ENCODE data around the gene SEMA3C.

The SEMA3C gene

DNA sequence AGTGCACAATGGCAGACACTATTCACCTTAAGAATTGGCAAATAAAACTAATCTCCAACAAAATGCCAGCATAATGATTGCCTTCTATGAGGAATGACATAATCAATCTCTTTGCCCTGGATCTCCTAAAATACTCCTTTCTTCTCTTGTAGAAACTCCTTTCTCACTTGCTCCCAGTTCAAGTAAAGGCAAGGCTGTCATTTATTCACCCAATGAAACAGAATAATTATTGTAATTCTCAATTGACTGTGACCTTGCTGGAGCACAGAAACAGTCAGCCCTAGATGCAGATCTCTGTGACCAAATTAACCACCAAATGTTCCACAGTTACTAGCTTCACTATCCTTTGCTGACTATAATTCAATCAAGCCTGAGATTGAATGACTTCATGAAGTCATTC lies 99.3 kb downstream of the SEMA3C start:
- no peak for DNase-seq

DNA sequence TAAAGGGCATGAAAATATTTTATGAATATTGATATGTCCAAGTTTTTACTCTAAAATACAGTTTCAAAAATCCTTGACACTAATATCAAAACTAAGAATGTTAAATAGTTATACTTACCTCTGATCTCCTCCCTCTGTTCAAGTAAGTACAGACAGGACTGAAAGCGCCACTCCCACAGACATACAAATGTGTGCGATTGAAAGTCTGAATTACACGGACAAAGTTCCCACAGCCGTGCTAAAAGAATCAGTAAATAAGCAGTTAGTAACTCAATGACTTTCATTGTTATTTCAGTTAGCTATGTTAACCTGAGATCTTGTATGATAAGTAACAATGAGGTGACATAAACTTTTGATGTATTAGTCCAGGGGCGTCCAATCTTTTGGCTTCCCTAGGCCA lies 100.7 kb downstream of the SEMA3C start:
- DNase-seq = no peak

DNA sequence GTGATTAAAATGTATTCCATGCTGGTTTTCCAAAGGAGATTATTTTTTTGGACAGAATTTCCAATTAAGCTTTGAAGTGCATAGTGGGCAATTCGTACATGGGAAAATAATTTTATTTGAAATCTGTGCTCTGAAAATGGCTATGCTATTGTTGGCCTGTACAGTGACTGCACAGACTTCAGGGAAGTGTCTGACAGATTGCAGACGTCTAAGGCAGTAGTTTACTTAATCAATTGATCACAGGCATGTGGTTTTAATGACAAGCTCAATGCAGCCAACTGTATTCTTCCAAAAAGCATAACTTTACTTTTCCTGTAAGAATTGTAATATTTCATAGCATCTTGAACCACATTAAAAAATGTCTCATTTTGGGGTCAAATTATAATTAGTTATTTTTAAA lies 102.0 kb downstream of the SEMA3C start:
- no peak for DNase-seq

DNA sequence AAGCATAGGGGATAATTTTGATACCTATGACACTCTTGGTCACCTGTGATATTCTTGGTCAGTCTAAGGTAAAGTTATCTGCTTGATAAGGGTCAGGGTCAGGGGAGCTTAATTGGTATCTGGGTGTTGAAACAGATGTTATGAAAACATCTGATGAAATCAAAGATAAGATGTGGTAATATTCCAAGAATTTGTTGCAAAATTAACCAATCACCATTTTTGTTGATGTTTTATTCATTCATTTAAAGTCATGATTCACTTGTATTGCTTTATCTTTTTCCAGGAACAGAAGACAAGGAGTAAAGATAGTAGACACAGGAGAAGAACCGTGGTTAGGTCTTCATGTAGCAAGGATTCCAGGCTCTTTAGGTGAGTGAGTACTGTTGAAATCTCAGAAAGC lies 103.1 kb downstream of the SEMA3C start:
- DNase-seq = no peak

DNA sequence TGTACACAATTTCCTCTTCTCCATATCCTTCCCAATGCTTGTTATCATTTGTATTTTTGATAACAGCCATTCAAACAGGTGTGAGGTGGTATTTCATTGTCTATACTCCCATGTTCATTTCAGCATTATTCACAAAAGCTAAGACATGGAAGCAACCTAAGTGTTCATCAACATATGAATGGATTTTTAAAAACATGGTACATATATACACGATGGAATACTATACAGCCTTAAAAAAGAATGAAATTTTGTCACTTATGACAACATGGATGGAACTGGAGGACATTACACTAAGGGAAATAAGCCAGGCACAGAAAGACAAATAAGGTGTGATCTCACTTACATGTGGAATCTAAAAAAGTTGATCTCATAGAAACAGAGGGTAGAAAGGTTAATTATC lies 109.3 kb downstream of the SEMA3C start:
- DNase-seq = no peak

DNA sequence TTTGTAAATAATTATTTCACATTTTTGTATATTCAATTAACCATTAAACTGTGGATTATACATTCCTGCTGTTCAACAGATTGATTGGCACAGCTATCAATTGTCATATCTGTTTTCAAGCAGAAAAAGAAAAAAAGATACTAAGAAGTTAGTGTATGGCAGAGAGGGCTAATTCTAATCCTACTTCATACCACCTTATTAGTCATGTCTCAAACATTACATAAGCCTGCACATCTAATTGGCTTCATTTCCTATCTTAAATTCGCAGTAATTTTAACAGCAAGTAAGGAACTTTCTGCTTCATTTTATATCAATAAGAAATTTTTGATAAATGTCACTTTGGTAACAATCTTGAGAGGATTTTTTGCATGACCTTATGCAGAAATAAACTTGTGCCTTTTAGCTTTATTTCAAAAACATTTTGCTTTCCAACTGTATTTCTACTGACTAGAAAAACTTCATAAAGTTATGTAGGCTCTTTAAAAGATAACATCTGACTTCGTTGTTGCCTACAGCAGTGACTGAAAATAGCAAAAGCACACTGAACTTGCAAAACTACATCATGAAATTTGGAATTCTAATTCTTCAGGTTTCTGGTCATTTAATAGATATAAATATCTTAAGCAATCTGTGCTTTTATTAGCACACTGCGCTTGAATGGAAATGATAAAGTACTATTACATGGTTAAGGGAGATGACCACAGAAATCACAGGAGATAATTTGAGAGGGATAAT lies 111.5 kb downstream of the SEMA3C start:
- DNase-seq = no peak

DNA sequence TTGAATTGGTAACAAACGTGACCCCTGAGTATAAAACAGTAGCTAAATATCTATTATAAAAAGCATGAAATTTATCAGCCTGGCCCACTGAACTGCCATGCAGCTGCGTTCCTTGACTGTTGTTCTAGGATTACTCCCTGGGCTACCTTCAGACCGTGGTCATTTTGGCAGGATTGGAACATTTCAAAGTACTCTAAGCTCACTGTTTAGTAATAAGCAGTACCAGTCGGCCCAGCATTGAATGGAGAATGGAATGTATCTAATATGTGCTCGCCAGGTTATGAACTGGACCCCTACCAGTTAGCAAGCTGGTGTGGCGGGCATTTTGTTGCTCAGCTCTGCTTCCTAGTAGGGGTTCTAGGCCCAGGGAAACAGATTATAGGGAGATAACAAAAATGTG lies 112.2 kb downstream of the SEMA3C start:
- DNase-seq = no peak

DNA sequence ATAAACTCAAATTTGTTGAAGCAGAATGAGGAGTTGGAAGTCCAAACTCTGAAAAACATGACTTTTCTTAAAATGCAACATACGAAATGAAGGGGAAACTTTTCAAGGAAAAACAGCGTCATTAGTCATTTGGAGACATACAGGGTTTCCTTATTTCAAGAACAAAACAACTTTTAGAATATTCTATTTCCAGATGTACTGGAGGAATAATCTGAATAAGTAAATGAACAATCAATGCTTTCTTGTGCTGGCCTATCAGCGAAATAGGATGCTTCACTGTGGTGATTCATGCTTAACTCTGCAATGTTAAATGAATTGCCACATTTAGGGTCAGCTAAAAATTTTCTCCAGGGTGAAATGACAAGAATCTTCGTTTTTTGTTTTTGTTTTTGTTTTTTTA lies 114.3 kb downstream of the SEMA3C start:
- DNase-seq = no peak

DNA sequence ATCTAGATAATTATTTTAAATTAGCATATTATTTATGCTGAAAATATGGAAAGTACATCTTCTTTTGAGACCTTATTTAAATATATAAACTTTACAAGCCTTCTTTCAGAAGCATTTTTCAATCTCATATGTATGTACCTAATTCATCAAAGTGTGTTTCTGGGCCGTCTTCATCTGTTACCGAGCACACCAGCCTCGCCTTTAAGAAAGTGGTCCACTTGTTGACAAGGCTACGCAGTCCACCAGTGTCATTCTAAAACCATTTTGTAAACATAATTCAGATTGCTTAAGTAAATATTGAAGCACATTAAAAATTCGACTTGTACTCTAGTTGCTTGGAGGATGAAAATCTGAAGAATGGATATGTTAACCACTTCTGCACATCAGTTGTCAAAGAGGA lies 116.3 kb downstream of the SEMA3C start:
- no peak for DNase-seq

DNA sequence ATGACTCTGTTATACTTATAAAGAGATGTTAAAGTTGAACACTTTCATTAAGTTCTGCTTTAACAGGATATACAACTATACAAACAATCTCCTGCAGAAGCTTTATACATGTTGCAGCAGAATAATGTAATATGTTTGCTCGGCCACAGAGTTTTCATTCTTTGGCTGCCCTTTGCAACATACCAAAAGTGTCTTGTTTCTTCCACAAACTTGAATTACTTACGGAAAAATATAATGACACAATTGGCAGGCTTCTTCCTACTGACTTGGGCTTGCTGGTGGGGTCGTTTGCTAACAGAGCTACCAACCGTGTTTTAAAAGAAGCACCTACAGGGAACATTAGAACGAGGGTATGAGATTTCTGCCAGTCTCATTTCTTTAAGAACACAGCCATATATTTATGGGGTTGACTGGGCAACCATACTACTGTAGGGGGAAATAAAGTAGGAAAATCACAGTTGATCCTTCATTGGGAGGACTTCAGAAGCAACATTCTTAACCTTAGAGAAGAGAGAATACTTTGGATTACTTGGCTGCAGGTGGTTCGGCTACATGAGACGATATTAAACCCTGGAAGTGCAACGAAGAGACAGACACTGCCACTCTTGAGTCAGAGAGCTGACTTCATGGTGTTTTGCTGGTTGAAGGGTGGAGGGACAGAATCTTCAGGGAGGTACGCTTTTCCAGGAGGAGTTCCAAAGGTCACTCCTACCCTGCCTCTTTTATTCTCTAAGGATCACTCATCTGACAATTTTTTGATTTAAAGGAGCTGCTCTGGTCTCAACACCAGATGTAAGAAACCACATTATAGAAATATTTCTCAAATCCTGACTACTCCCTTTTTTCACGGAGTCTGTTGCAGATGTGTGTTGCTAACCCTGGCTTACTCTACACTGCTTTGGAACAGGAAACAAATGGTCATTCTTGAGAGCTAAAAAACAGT lies 123.9 kb downstream of the SEMA3C start:
- DNase-seq = no peak

DNA sequence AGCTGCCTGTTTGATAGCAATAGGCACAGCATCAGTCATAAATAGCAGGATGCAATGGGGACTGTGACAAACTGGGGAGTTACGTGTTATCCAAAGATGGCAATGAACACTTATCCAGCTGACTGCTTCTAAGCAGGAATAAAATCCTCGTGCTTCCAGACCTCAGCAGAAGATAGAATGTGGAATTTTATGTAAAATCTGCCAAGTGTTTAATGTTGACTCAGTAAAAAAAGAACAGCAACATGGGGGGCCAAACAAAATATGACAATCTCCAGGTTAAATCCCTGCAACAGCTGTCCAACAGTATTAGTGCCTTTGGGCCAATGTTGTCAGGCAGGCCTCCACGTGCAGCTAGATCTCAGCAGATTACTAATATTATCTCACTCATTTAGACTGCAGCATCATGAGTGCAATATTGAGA lies 127.3 kb downstream of the SEMA3C start:
- DNase-seq = no peak

DNA sequence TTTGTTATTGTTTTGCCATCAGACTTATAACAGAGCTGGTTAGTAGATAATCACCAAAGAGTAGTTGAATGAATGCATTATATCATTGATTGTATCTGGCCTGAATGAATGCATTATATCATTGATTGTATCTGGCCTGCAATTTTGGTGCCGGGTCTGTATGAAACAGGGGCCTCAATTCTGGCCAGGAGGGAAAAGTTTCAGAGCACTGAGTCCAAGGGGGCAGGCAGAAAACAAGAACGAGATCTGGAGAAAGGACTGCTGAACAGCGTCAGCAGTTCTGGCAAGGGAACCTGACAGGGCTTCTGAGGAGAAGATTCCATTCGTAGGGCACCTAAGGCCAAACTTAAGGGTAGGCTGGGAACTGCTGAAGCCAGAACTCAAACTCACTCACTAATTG lies 128.0 kb downstream of the SEMA3C start:
- no peak for DNase-seq

DNA sequence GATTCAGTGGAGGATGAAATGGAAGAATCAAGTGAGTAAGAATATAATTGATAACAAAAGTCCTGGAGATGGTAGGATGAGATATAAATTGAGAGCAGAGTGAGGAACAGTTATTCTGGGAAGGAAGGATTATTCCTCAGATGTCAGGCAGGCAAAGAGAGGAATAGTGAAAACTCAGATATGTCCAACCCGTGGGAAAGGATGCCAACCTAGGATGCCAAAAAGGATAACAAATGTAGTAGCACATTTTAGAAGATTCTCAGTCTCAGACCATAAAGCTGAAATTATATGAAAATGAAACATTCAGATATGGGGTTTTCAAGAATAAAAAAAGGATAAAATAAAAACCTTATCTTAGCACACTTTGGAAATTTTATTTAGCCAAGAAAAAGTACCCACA lies 131.1 kb downstream of the SEMA3C start:
- DNase-seq = no peak

DNA sequence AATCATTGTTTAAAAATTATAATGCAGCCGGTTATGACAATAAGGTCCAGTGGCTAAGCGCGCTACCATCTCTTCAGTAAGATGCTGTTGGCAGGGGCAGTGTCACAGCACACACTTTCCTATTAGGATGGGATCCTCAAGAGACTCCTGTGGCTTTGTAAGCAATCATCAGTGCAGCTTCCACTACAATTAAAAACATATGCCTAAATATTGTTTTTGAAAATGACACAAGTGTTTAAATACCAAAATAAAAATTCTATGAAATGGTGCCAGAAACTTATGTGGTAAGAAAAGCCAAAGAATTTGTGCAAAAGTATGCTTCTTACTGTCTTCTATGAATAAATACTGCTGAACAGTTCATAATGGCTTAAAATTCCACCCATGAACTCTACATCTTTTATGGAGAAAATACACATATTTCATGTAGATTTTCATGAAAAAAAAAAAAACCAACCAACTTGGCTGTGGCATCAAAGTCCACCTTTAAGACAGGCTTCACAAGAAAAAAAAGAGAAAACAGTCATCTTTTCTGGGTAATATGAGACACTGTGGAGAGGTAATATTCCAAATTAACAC lies 132.8 kb downstream of the SEMA3C start:
- no peak for DNase-seq

DNA sequence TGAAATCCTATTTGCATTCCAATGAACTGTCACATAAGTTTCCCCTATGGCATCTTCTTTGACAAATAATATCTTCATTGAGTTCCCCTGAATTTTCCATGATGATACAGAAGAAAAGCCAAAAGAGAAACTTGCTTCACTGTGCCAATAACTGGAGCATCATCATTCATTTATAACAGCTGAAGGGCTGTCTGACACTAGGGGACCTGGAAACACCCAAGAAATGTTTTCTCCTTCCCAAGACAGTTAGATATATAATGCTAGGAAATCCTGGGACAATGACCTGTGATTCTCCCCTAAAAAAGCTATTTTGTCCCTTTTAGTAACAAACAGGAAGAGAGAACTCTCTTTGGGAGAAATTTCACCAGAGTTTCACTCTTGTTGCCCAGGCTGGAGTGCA lies 133.6 kb downstream of the SEMA3C start:
- no peak for DNase-seq

DNA sequence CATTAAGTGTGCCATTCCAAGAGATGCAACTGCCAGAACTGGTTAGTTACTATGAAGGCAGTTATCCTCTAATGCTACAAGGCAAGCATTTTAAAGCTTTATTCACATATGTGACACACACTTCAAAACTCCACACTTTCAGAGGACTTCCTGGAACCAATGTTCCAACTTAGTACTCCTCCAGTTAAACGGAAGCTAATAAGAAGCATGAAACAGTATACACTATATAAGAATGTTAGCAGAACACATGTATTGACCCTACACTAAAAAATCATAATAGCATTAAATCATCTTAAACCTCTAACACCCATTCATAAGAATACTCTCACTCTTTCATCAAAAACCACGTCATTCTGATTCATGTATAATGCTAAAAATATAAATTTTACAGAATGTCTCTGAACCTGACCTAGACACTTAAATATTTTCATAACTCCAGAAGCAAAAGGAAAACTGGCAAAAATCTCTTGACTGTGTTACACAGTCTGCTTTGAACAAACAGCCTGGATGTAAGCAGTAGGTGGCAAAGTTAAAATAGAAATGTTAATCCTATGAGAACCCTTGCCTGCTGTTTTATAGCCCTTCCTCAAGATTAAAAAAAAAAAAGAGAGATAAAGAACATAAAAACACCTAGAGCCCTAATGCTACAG lies 135.0 kb downstream of the SEMA3C start:
- DNase-seq = no peak

DNA sequence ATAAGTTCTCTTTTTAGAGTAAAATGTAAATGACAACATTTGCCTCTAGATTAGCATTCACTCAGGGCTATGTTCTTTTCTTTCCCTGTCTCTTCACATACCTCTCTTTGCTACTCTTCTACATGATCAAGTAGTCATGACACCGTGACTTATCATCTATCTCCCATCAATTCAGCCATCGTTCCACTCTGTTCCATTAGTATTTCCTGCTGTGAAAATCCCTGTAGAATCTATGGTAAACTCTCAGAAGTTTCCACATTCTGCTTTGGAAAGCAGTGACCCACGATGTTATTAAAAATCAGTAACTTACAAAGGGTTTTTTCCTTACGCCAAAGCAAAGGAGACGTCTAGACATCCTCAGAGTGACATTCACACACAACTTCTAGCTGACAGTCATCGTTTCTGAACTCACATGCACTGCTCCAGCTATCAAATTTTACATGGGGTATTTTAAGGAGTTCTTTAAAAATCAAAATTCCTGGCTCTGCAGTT lies 135.6 kb downstream of the SEMA3C start:
- DNase-seq = no peak

DNA sequence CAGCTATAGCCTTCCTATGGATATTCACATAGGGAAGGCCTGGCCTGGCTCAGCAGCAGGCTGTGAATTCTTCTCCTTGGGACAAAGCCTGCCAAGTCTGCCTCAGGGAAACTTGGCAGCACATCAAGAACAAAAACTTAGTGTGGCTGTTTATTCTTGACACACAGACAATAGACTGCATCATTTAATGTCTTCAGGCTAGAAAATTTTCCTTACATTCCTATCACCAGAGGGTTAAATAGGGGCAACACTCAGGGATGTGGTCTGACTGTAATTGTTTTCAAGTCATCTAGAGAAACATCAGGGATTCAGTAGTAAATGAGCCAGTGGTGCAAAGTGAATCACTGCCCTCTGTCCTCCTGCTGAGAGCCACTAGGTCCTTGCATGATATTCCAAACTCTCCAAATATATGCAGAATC lies 137.3 kb downstream of the SEMA3C start:
- no peak for DNase-seq

DNA sequence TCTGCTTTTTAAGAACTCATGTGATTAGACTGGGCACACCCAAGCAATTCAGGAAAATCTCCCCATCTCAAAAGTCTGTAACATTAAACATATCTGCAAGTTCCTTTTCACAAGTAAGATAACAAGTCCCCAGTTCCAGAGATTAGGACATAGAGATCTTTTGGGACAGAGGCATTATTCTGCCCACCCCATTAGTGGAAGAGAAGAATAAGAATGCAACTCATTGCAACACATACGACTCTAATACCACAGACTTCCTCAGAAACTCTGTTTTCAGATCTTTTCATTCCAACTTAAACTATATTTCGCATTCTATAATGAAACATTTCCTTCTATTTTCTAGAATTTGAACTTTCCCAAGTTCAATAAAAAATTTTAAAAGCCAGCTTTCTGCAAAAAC lies 137.7 kb downstream of the SEMA3C start:
- DNase-seq = no peak

DNA sequence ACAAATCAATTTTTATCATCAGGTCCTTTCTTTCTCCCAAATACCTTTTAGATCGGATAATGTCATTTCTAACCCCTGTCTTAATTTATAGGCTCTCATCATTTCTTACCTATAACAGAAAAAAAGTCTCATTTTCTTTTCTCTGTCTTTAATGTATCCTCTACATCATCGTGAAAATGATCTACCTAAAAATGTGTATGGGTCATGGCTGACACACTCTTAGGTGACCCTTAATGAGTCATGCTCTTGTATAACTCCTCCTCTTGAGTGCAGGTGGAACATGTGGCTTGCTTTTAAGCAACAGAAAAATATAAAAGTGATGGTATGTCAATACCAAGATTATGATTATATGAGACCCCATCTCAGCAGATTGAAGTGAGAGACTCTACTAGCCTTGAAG lies 139.4 kb downstream of the SEMA3C start:
- no peak for DNase-seq

DNA sequence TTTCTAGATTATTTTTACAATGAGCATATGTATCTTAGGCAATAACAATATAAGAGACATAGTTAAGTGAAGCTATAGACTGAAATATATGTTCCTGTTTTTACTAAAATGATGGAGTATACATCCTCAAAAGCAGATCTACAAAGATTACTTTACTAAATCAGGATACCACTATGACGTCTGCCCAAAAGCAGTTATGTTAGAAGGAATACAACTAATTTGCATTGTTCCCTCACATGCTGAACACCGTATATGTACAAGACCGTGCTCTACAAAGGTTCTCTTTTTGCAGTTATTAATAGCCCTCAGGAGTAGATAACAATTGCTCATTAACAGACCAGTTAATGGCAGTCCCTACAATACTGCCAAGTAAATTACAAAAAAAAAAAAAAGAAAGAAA lies 143.0 kb downstream of the SEMA3C start:
- DNase-seq = no peak

DNA sequence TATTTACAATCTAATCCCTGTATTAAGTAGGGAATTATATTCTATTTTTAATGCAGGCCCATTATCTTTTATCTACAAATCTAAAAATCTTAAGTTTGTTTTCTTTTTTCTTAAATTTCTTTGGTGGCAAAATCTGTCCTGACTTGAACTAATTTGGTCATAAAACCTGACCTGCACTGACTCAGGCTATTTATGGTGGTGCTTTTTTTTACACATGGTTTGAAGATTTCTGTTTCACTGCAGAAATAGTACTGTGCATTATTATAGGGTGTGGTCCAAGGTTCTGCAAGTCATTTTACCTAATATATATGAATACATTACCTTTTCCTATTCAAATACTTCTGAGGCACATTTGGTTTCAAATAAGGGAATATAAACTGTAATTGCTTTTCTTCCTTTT lies 143.4 kb downstream of the SEMA3C start:
- no peak for DNase-seq

DNA sequence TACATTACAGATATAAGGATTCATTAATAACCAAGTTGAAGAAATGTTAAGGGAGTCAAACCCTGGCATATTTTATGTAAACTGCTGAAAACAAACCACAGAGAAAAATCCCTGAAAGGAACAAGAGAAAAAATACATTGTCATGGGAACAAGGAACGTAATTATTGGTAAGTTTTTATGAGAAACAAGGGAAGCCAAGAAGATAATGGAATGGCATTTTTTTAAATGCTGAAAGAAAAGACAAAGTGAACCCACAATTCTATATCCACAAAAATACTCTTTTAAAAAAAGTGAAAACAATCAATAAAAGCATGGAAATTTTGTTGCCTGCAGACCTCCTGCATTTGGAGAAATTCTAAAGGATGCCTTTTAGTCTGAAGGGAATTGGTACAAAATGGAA lies 144.0 kb downstream of the SEMA3C start:
- no peak for DNase-seq
